Glutamatergic neuron (in vitro differentiated cells): ENCODE results near the gene HGFAC. TPM values are rescaled to one million over a fixed set of nuclear protein-coding genes. Genes with fewer than 3 reads are reported as not detected.

Experiments
- DNase-seq: peaks from one replicate; pipeline ENCODE4 v3.0.0; 2022
- H3K27ac Mint-ChIP-seq: one replicate; pipeline ENCODE4 v1.8.0; 2020; ENCODE audit warnings: mild to moderate bottlenecking, mixed read lengths, inconsistent platforms; ENCODE audit not compliant: unreplicated experiment
- H3K27me3 Mint-ChIP-seq: one replicate; pipeline ENCODE4 v1.8.0; 2020; ENCODE audit warnings: mild to moderate bottlenecking, moderate library complexity, mixed read lengths, inconsistent platforms; ENCODE audit not compliant: unreplicated experiment
- H3K36me3 Mint-ChIP-seq: one replicate; pipeline ENCODE4 v1.8.0; 2020; ENCODE audit warnings: mild to moderate bottlenecking, mixed read lengths, inconsistent platforms; ENCODE audit not compliant: unreplicated experiment
- H3K4me1 Mint-ChIP-seq: one replicate; pipeline ENCODE4 v1.8.0; 2020; ENCODE audit warnings: mild to moderate bottlenecking, low read depth, mixed read lengths, inconsistent platforms; ENCODE audit not compliant: unreplicated experiment
- H3K4me3 Mint-ChIP-seq: one replicate; pipeline ENCODE4 v1.8.0; 2020; ENCODE audit warnings: mild to moderate bottlenecking, mixed read lengths, inconsistent platforms; ENCODE audit not compliant: unreplicated experiment
- H3K9me3 Mint-ChIP-seq: one replicate; pipeline ENCODE4 v1.8.0; 2020; ENCODE audit warnings: mild to moderate bottlenecking, moderate library complexity, mixed read lengths, inconsistent platforms; ENCODE audit not compliant: unreplicated experiment
- total RNA-seq: library from RNA; stranded (reverse); fragmentation: NEBNext Ultra II Directional; extraction: Animal tissue kit (Norgen Biotek cat#: 25700); gene quantifications from one replicate; pipeline ENCODE4 v1.2.1, GENCODE V29; 2021; ENCODE audit not compliant: unreplicated experiment
- TF ChIP-seq, protein P1 (sequence below): fragments of 200-600 bp; sonication (generic); IDR thresholded peaks from one replicate; pipeline ENCODE4 v1.5.0; 2021; ENCODE audit not compliant: partially characterized antibody, unreplicated experiment

HGFAC gene
- total RNA-seq, 1 donor from 2014 or later, result 9.4 TPM

DNA sequence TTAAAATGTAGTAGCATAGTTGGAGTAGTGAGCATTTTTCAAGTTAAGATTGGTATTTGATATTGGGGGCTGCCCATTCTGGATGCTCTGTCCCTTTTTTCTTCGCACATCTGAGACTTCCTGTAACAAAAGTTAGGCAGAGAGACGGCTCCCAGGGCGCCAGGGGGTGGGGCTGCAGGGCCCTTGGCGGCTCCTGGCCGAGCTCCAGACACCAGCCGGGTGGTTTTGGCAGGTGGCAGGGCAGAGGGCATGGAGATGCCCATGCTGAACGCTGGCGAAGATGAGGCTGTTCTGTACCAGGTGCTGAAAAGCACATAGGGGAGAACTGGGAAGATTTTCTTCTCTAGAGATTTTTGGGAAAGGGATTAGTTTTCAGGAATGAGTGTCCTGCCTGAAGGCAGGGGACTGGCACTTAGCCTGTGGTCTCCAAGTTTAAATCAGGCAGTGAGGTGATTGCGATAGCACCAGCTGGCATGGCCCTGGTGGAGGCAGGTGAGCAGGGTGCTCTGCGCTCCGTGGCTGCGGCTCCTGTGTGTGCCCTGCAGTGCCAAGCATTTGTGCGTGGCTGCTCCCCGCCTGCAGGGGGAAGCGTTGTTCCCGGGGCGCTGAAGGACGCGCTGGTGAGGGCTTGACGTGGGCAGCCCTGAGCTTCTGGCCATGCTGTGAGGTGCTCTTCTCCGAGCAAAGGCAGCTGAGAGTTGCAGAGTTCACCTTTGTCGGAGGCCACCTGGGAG lies 23.6 kb upstream of the HGFAC start:
- Mint-ChIP-seq H3K9me3 (peaks cover 5% of the 10 kb centered on the region), H3K27me3 (peaks cover 6% of the 10 kb centered on the region), H3K27ac (no peak overlapping the region), H3K4me3 (no peak overlapping the region), H3K4me1 (peaks cover 14% of the 10 kb centered on the region), H3K36me3 (no peaks in the 10 kb centered on the region)
- TF ChIP-seq, protein P1, sequence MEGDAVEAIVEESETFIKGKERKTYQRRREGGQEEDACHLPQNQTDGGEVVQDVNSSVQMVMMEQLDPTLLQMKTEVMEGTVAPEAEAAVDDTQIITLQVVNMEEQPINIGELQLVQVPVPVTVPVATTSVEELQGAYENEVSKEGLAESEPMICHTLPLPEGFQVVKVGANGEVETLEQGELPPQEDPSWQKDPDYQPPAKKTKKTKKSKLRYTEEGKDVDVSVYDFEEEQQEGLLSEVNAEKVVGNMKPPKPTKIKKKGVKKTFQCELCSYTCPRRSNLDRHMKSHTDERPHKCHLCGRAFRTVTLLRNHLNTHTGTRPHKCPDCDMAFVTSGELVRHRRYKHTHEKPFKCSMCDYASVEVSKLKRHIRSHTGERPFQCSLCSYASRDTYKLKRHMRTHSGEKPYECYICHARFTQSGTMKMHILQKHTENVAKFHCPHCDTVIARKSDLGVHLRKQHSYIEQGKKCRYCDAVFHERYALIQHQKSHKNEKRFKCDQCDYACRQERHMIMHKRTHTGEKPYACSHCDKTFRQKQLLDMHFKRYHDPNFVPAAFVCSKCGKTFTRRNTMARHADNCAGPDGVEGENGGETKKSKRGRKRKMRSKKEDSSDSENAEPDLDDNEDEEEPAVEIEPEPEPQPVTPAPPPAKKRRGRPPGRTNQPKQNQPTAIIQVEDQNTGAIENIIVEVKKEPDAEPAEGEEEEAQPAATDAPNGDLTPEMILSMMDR, result no peak
- DNase-seq, result peak; percentile 19

DNA sequence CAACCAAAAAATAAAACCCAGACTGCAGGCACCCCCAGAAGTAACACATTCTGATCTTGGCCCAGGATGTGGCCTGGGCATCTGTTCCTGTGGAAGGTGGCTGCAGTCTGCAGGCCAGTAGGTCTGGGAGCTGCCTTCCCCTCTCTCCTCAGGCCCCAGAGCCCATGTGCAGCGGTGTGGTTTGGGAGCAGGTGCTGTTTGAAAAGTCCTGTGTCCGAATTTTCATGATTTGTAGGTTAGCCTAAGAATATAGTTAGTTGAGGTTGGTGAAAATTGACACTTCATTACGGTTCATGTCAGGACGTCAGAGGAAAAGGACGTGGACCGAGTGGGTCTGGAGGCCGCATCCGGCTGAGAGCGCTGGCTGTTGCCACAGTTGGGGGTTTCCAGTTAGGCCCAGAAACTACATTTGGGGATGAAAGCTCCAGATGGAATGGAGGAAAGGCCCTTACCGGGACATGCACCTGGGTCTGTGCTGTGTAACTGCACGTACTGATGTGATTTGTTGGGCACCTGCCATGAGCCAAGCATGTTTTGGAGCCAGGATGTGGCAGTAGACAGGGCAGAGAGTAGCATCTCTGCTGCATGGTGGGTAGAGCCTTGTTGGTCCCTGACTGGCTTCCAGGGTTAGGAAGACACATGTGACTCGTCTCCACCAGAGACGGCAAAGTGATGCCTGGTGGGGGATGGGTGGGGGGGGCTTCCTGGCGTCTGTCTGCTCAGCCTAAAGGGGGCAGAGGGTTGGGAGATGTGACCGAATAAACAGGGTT lies 21.7 kb upstream of the HGFAC start:
- TF ChIP-seq, protein P1, result no peak
- no peaks in the 10 kb centered on the region for H3K9me3 Mint-ChIP-seq

DNA sequence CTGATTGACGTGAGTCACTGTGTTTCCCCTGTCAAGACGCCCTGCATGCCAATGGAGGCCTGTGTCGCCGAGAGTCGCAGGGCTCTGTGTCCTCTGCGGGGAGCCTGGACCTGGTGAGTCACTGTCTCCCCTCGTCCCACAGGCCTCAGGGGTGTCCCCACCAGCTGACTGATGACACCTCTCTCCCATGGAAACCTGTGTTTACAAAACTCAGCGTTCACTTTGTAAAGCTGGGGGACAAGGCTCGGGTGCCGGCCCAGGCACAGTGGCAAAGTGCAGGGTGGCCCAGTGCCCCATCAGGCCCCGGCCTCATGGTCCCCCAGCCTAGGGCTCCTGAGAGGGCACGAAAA lies 21.2 kb upstream of the HGFAC start:
- H3K27ac Mint-ChIP-seq, result no peak overlapping the region
- peaks cover 5% of the 10 kb centered on the region for H3K27me3 Mint-ChIP-seq
- peaks cover 6% of the 10 kb centered on the region for H3K4me1 Mint-ChIP-seq
- peak; percentile 7 for DNase-seq
- TF ChIP-seq, protein P1, result no peak
- no peaks in the 10 kb centered on the region for H3K36me3 Mint-ChIP-seq
- no peaks in the 10 kb centered on the region for H3K9me3 Mint-ChIP-seq
- H3K4me3 Mint-ChIP-seq, result no peak overlapping the region

More for the DNA sequence above, 21.7 kb upstream of the HGFAC start:
- H3K4me3 Mint-ChIP-seq, result no peak overlapping the region
- H3K27me3 Mint-ChIP-seq, result peaks cover 4% of the 10 kb centered on the region
- peaks cover 6% of the 10 kb centered on the region for H3K4me1 Mint-ChIP-seq
- H3K27ac Mint-ChIP-seq, result no peak overlapping the region
- no peaks in the 10 kb centered on the region for H3K36me3 Mint-ChIP-seq
- peak; percentile 12 for DNase-seq

DNA sequence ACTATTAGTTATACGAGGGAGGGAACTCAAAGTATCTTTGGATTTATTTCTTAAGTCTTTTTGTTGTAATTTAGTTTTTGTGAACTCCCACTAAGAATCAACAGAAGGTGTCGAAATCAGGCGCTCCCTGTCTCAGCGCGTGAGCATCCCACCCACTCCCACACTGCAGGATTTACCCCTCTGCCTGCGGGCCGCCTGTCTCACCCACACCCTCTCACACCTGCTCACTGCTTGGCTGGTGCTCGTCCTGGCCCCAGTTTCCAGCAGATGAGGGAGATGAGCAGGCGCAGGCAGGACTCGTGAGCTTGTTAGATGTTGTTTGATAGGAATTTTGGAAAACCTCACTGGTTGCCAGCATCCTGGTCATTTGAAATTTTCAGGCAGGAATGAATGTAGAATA lies 20.8 kb upstream of the HGFAC start:
- Mint-ChIP-seq H3K36me3 (no peaks in the 10 kb centered on the region), H3K27ac (no peak overlapping the region), H3K4me3 (no peak overlapping the region), H3K4me1 (peaks cover 6% of the 10 kb centered on the region), H3K9me3 (no peaks in the 10 kb centered on the region), H3K27me3 (peaks cover 5% of the 10 kb centered on the region)
- DNase-seq, result peak; percentile 10
- TF ChIP-seq, protein P1, result no peak

DNA sequence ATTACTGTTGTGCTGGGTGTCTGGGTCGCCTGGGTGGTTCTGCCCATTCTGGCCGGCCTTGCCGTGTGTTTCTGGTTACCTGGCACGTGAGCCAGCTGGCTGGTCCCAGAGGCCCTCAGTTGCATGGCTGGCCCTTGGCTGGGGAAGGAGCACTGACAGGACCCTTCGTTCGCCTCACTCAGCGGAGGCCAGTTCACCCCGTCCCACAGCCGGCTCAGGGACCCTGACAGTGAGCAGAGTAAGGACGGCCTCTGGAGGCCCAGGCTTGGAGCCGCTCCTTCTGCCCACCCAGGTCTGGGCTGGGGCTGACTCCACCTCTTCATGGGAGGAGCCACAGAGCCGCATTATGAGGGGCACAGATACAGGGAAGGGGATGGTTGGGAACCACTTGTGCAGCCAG lies 20.3 kb upstream of the HGFAC start:
- Mint-ChIP-seq H3K4me1 (peaks cover 6% of the 10 kb centered on the region), H3K36me3 (no peaks in the 10 kb centered on the region), H3K4me3 (no peak overlapping the region), H3K27me3 (peaks cover 5% of the 10 kb centered on the region), H3K27ac (no peak overlapping the region), H3K9me3 (no peaks in the 10 kb centered on the region)
- DNase-seq, result peak; percentile 25
- TF ChIP-seq, protein P1, result no peak
